Measurements from ENCODE around the gene BAZ2A.

- TF ChIP-seq CTCF (IDR thresholded peaks at IDR 0.05) (no peak), POLR2A (IDR thresholded peaks at IDR 0.05) (no peak)
Measured at GRCh38 chr12:56546680-56547079, 83.4 kb downstream of the BAZ2A start.
